Measurements from ENCODE around the gene PLEKHA4.

DNA sequence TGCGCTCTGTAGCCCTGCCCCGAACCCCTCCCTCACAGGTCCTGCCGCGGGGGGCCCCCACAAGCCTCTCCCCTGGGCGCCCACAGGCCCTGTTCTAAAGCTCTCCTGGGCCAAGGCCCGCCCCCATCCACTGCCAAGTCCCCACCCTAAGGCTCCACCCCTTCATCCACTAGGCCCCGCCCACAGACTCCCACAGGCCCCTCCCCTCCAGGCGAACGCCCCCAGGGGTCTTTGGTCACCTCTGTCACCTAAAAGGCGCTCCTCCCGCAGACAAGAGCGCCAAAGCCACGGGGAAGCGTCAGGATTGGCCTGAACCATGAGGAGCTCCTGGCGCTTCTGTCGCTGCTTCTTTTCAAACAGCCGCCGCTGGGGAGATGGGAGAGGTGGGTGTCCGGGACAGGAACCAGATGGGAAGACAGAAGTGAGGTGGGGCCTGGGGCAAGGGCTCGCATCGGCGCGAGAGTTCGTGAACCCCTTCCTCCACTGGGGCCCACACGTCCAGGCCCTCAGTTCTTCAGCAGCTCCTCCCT is 27.8 kb upstream of the PLEKHA4 start:
- TF ChIP-seq EZH2 (IDR thresholded peaks at IDR 0.05; ENCODE audit: borderline replicate concordance, control insufficient read depth, low read depth, low read length) (no peak), RELA (IDR thresholded peaks at IDR 0.05; ENCODE audit: borderline replicate concordance, partially characterized antibody) (no peak), BRCA1 (IDR thresholded peaks at IDR 0.05; ENCODE audit: low read depth, low read length) (no peak), SIX5 (IDR thresholded peaks at IDR 0.05; ENCODE audit: low read depth, low read length, severe bottlenecking) (no peak)
- TF ChIP-seq, protein P1, sequence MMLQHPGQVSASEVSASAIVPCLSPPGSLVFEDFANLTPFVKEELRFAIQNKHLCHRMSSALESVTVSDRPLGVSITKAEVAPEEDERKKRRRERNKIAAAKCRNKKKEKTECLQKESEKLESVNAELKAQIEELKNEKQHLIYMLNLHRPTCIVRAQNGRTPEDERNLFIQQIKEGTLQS (IDR thresholded peaks at IDR 0.05; ENCODE audit: borderline replicate concordance, extremely low read depth, low read depth, low read length), result no peak
